Astrocyte (in vitro differentiated cells and primary cell): ENCODE data around the gene NXPH3. TPM values are rescaled to one million over a fixed set of nuclear protein-coding genes. Genes with fewer than 3 reads are reported as not detected.
A peak's percentile ranks its signal among the peaks of the same experiment; 100 is the strongest.

Experiments
- DNase-seq: peaks from one replicate; pipeline ENCODE4 v3.0.0-alpha.2; 2010; ENCODE audit warnings: low read depth
- FAIRE-seq: peaks from 2 replicates; lab custom pipeline; 2011; peaks lifted over from hg19 to GRCh38; lab: Jason Lieb, UNC
- H2AFZ ChIP-seq: 2 replicates; pipeline ENCODE4 v1.6.0; 2012; ENCODE audit warnings: low read depth, low read length, inconsistent platforms
- H3K27ac ChIP-seq: 2 replicates; pipeline ENCODE4 v1.5.1; 2011; ENCODE audit warnings: low read depth, low read length, inconsistent platforms
- H3K27me3 ChIP-seq: 2 replicates; pipeline ENCODE4 v1.6.0; 2011; ENCODE audit warnings: low read length, inconsistent platforms; ENCODE audit not compliant: insufficient read depth
- H3K36me3 ChIP-seq: 2 replicates; pipeline ENCODE4 v1.5.1; 2011; ENCODE audit warnings: low read length, inconsistent platforms; ENCODE audit not compliant: insufficient read depth
- H3K4me1 ChIP-seq: 2 replicates; pipeline ENCODE4 v1.5.1; 2011; ENCODE audit warnings: low read length, inconsistent platforms; ENCODE audit not compliant: insufficient read depth
- H3K4me2 ChIP-seq: 2 replicates; pipeline ENCODE4 v1.6.0; 2012; ENCODE audit warnings: low read length, inconsistent platforms
- H3K4me3 ChIP-seq: 2 replicates; pipeline ENCODE4 v1.5.1; 2011; ENCODE audit warnings: low read depth, mild to moderate bottlenecking, low read length, inconsistent platforms; ENCODE audit not compliant: insufficient read depth
- H3K79me2 ChIP-seq: 2 replicates; pipeline ENCODE4 v1.6.0; 2012; ENCODE audit warnings: mild to moderate bottlenecking, low read length, inconsistent platforms; ENCODE audit not compliant: insufficient read depth
- H3K9ac ChIP-seq: 2 replicates; pipeline ENCODE4 v1.6.0; 2012; ENCODE audit warnings: mild to moderate bottlenecking, low read length, inconsistent platforms
- H3K9me3 ChIP-seq: 2 replicates; pipeline ENCODE4 v1.5.1; 2012; ENCODE audit warnings: low read depth, mild to moderate bottlenecking, low read length, inconsistent platforms; ENCODE audit not compliant: insufficient read depth
- H4K20me1 ChIP-seq: 2 replicates; pipeline ENCODE4 v1.6.0; 2012; ENCODE audit warnings: low read length, inconsistent platforms; ENCODE audit not compliant: insufficient read depth
- H3K27ac Mint-ChIP-seq: one replicate; pipeline ENCODE4 v1.8.0; 2021; ENCODE audit warnings: mild to moderate bottlenecking, mixed read lengths; ENCODE audit not compliant: unreplicated experiment
- H3K27me3 Mint-ChIP-seq: one replicate; pipeline ENCODE4 v1.8.0; 2021; ENCODE audit warnings: low read depth, mixed read lengths; ENCODE audit not compliant: unreplicated experiment
- H3K36me3 Mint-ChIP-seq: one replicate; pipeline ENCODE4 v1.8.0; 2021; ENCODE audit warnings: low read depth, mixed read lengths; ENCODE audit not compliant: unreplicated experiment
- H3K4me1 Mint-ChIP-seq: one replicate; pipeline ENCODE4 v1.8.0; 2021; ENCODE audit warnings: low read depth, mixed read lengths; ENCODE audit not compliant: unreplicated experiment
- H3K4me3 Mint-ChIP-seq: one replicate; pipeline ENCODE4 v1.8.0; 2021; ENCODE audit warnings: mild to moderate bottlenecking, moderate library complexity, mixed read lengths; ENCODE audit not compliant: unreplicated experiment
- H3K9me3 Mint-ChIP-seq: one replicate; pipeline ENCODE4 v1.8.0; 2021; ENCODE audit warnings: mild to moderate bottlenecking, mixed read lengths; ENCODE audit not compliant: unreplicated experiment
- EZH2 ChIP-seq: IDR thresholded peaks from 2 replicates; pipeline ENCODE4 v1.6.1; 2012; ENCODE audit warnings: mild to moderate bottlenecking, low read length, inconsistent platforms; ENCODE audit not compliant: insufficient read depth
- total RNA-seq: library from RNA; stranded (reverse); gene quantifications from 2 replicates; pipeline ENCODE4 v1.2.1, GENCODE V29; 2021
- TF ChIP-seq, protein P1 (sequence below): IDR thresholded peaks from 2 replicates; pipeline ENCODE4 v1.5.1; 2011; ENCODE audit warnings: low read depth, mild to moderate bottlenecking, inconsistent platforms, low read length, moderate library complexity; ENCODE audit not compliant: insufficient read depth

NXPH3 gene
- total RNA-seq, 1 donor from 2014 or later = 0.43 TPM

DNA sequence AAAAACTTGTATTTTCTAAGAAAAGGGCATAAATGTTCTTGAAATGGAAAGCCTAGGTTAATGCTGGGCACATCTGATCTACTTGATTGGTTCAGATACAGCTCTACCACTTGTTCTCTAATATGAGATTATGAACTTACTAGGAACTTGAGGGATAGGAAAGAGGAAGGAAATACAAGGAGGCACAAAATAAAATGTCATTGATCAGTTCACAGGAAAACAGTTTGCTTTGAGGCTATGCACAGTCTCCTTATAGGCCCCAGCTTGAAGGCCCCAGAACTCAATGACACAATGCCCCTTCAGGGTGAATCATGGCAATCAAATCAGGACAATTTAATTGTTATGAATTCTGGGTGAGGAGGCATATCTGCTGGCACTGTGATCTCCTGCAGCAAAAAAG is 27.1 kb downstream of the NXPH3 start:
- H3K9me3 ChIP-seq = no peaks in the 10 kb centered on the region
- Mint-ChIP-seq H3K27me3 (no peaks in the 10 kb centered on the region), H3K9me3 (no peaks in the 10 kb centered on the region), H3K4me1 (peaks cover 7% of the 10 kb centered on the region), H3K36me3 (peaks cover 15% of the 10 kb centered on the region), H3K27ac (no peak overlapping the region), H3K4me3 (peak overlapping the region; percentile 23)
- no peak for FAIRE-seq
- H3K9ac ChIP-seq = no peak overlapping the region
- H2AFZ ChIP-seq = no peak overlapping the region
- no peaks in the 10 kb centered on the region for H3K27me3 ChIP-seq
- peaks cover 7% of the 10 kb centered on the region for H3K4me1 ChIP-seq
- no peak overlapping the region for H3K27ac ChIP-seq
- H3K36me3 ChIP-seq = peaks cover 46% of the 10 kb centered on the region
- no peaks in the 10 kb centered on the region for H4K20me1 ChIP-seq
- no peak for TF ChIP-seq EZH2
- TF ChIP-seq, protein P1, sequence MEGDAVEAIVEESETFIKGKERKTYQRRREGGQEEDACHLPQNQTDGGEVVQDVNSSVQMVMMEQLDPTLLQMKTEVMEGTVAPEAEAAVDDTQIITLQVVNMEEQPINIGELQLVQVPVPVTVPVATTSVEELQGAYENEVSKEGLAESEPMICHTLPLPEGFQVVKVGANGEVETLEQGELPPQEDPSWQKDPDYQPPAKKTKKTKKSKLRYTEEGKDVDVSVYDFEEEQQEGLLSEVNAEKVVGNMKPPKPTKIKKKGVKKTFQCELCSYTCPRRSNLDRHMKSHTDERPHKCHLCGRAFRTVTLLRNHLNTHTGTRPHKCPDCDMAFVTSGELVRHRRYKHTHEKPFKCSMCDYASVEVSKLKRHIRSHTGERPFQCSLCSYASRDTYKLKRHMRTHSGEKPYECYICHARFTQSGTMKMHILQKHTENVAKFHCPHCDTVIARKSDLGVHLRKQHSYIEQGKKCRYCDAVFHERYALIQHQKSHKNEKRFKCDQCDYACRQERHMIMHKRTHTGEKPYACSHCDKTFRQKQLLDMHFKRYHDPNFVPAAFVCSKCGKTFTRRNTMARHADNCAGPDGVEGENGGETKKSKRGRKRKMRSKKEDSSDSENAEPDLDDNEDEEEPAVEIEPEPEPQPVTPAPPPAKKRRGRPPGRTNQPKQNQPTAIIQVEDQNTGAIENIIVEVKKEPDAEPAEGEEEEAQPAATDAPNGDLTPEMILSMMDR = no peak
- DNase-seq = no peak
- no peak overlapping the region for H3K4me3 ChIP-seq
- H3K4me2 ChIP-seq = no peak overlapping the region
- H3K79me2 ChIP-seq = no peaks in the 10 kb centered on the region

DNA sequence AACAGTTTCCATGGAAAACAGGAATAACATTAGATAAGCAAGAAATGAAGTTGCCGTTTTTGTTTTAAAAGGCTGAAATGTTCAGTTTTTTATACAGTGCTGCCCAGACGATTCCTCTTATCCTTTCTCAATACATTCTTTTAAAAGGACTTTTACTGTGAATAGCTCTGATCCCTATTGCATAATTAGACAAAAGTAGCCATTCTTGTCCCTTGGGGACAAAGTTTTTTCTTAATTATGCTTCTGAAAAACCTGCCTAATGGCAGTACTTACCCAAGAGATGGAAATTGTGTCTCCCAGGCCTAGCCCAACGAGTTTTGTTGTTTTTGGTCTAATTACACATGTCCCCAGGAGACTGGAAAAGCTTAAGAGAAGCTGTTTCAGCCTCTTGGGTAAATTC is 27.6 kb downstream of the NXPH3 start:
- Mint-ChIP-seq H3K9me3 (no peaks in the 10 kb centered on the region), H3K36me3 (peaks cover 13% of the 10 kb centered on the region), H3K4me3 (no peak overlapping the region), H3K4me1 (peaks cover 7% of the 10 kb centered on the region), H3K27ac (no peak overlapping the region), H3K27me3 (no peaks in the 10 kb centered on the region)
- Histone ChIP-seq H3K79me2 (no peaks in the 10 kb centered on the region), H3K4me3 (no peak overlapping the region), H4K20me1 (no peaks in the 10 kb centered on the region), H3K9me3 (no peaks in the 10 kb centered on the region), H3K27ac (no peak overlapping the region), H2AFZ (no peak overlapping the region), H3K4me1 (peaks cover 7% of the 10 kb centered on the region), H3K36me3 (peaks cover 45% of the 10 kb centered on the region), H3K9ac (no peak overlapping the region), H3K27me3 (no peaks in the 10 kb centered on the region), H3K4me2 (no peak overlapping the region)
- TF ChIP-seq, protein P1 = no peak
- TF ChIP-seq EZH2 = no peak
- DNase-seq (no peak), FAIRE-seq (no peak)

DNA sequence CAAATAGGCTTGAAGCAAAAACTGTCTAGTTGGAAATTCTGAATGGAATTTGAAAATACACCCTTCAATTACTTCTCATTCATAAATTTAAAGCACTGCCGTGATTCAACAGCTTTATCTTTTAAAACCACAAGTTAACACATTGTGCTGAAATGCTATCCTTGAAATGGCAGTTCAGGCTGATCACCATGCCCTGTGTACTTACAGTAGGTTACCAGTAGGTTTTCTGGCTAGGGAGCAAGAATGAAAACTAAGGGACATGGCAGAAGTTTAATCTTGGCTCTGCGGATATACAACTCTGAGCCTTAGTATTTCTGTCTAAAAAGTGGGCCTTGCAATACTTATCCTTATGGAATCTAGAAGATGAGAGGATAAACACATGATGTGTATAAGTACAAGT is 28.0 kb downstream of the NXPH3 start:
- H3K79me2 ChIP-seq = no peaks in the 10 kb centered on the region
- no peak overlapping the region for H3K4me2 ChIP-seq
- H3K9ac ChIP-seq = no peak overlapping the region
- TF ChIP-seq EZH2 = no peak
- TF ChIP-seq, protein P1 = peak; percentile 11
- Mint-ChIP-seq H3K4me3 (no peak overlapping the region), H3K36me3 (peaks cover 9% of the 10 kb centered on the region), H3K4me1 (peaks cover 7% of the 10 kb centered on the region), H3K27ac (no peak overlapping the region), H3K27me3 (no peaks in the 10 kb centered on the region), H3K9me3 (no peaks in the 10 kb centered on the region)
- peaks cover 48% of the 10 kb centered on the region for H3K36me3 ChIP-seq
- peaks cover 7% of the 10 kb centered on the region for H3K4me1 ChIP-seq
- DNase-seq (no peak), FAIRE-seq (no peak)
- no peaks in the 10 kb centered on the region for H3K9me3 ChIP-seq
- H3K4me3 ChIP-seq = no peak overlapping the region
- H3K27ac ChIP-seq = no peak overlapping the region
- no peaks in the 10 kb centered on the region for H3K27me3 ChIP-seq
- no peaks in the 10 kb centered on the region for H4K20me1 ChIP-seq
- H2AFZ ChIP-seq = no peak overlapping the region
